ENCODE measurements around the gene P2RX7.
"Not testable (repeated sequence)": the region's sequence is repeated elsewhere in the genome, so short reads cannot be mapped to it uniquely, and the experiment has no call there.

The P2RX7 gene

GRCh38 chr12:121158085-121158484 is 25.4 kb downstream of the P2RX7 start:
- Histone ChIP-seq H3K36me3 (ENCODE audit: control insufficient read depth in 4 of 4, insufficient read depth in 4 of 4, low read length in 3 of 4) (peaks cover 5 to 43% (median 13%) of the 10 kb centered on the region in 4 experiments), H3K4me1 (ENCODE audit: control extremely low read depth in 1 of 4, control insufficient read depth in 4 of 4, insufficient read depth in 4 of 4, low read length in 3 of 4) (peaks cover 0 to 6% (median 0%) of the 10 kb centered on the region in 4 experiments), H3K27me3 (replicated peaks in 2 of 5; ENCODE audit: control insufficient read depth in 4 of 5, insufficient read depth in 5 of 5, low read length in 4 of 5) (no peaks in the 10 kb centered on the region), H3K27ac (ENCODE audit: insufficient read depth in 1 of 2, low read depth in 1 of 2, low read length in 2 of 2, poor library complexity in 1 of 2, severe bottlenecking in 2 of 2) (no peak overlapping the region), H3K9me3 (ENCODE audit: control extremely low read depth in 1 of 5, control insufficient read depth in 4 of 5, insufficient read depth in 2 of 5, low read depth in 1 of 5, low read length in 4 of 5) (peaks cover 0 to 10% (median 4%) of the 10 kb centered on the region in 5 experiments), H3K4me3 (ENCODE audit: control insufficient read depth in 1 of 7, extremely low read depth in 1 of 7, insufficient read depth in 4 of 7, low read depth in 2 of 7, low read length in 6 of 7) (no peak overlapping the region)
- no peak for DNase-seq
- POLR2A ChIA-PET = no interaction called here
- 100% methylated on average over 2 of the region's 3 CpGs for WGBS (ENCODE audit: insufficient coverage)
- CTCF ChIA-PET = interaction anchor here (1.1 to 1.2 kb wide), 3 partner anchors 11 to 48 kb away, joined by 3 read pairs; no protein-coding TSS in a partner anchor

- H3K27ac ChIP-seq (ENCODE audit: insufficient read depth in 1 of 2, low read depth in 1 of 2, low read length in 2 of 2, poor library complexity in 1 of 2, severe bottlenecking in 2 of 2); POLR2A ChIA-PET; H3K27me3 ChIP-seq (replicated peaks in 2 of 5; ENCODE audit: control insufficient read depth in 4 of 5, insufficient read depth in 5 of 5, low read length in 4 of 5); H3K4me1 ChIP-seq (ENCODE audit: control extremely low read depth in 1 of 4, control insufficient read depth in 4 of 4, insufficient read depth in 4 of 4, low read length in 3 of 4); DNase-seq; H3K4me3 ChIP-seq (ENCODE audit: control insufficient read depth in 1 of 7, extremely low read depth in 1 of 7, insufficient read depth in 4 of 7, low read depth in 2 of 7, low read length in 6 of 7): not testable (repeated sequence)
- Histone ChIP-seq H3K9me3 (ENCODE audit: control extremely low read depth in 1 of 5, control insufficient read depth in 4 of 5, insufficient read depth in 2 of 5, low read depth in 1 of 5, low read length in 4 of 5) (peaks cover 0 to 10% (median 4%) of the 10 kb centered on the region in 5 experiments), H3K36me3 (ENCODE audit: control insufficient read depth in 4 of 4, insufficient read depth in 4 of 4, low read length in 3 of 4) (peaks cover 5 to 50% (median 14%) of the 10 kb centered on the region in 4 experiments)
- WGBS (ENCODE audit: insufficient coverage) = 100% methylated on average over 3 of the region's 5 CpGs
- CTCF ChIA-PET = interaction anchor here (1.2 kb wide), 1 partner anchor 15 kb away, joined by 3 read pairs; no protein-coding TSS in a partner anchor
Observed at GRCh38 chr12:121158728-121159351, 26.2 kb downstream of the P2RX7 start.

DNA sequence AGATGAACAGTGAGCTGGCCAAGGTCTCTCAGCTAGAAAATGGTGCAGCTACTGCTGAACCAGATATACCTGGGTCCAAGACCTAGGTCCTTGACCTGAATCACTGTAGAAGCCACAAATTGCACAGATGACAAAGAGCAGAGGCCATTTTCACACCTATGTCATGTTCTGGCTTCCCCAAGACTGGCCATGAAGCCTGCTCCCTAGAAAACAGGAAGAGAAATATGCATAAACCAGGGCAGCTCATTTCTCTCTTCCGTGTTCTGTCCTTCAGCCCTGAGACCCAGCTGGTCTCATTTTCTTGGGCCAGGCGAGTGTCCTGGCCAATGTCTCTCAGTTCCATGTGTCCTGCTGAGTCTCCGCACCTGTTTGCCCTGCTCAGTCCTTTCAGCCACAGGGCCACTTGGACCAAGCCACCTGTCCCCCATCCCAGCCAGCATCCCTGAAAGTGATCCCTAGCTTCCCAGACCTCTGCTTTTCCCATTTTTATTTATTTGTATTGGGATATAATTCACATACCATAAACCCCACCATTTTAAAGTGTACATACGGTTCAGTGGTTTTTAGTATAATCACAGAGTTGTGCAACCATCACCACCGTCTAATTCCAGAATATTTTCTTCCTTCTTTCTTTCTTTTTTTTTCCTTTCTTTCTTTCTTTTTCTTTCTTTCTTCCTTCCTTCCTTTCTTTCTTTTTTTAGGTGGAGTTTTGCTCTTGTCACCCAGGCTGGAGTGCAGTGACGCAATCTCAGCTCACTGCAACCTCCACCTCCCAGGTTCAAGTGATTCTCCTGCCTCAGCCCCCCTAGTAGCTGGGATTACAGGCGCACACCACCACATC is 27.0 kb downstream of the P2RX7 start:
- Histone ChIP-seq H3K4me3 (ENCODE audit: control insufficient read depth in 1 of 7, extremely low read depth in 1 of 7, insufficient read depth in 4 of 7, low read depth in 2 of 7, low read length in 6 of 7) (no peak overlapping the region), H3K27ac (ENCODE audit: insufficient read depth in 1 of 2, low read depth in 1 of 2, low read length in 2 of 2, poor library complexity in 1 of 2, severe bottlenecking in 2 of 2) (no peak overlapping the region), H3K4me1 (ENCODE audit: control extremely low read depth in 1 of 4, control insufficient read depth in 4 of 4, insufficient read depth in 4 of 4, low read length in 3 of 4) (peaks cover 0 to 6% (median 0%) of the 10 kb centered on the region in 4 experiments), H3K27me3 (replicated peaks in 2 of 5; ENCODE audit: control insufficient read depth in 4 of 5, insufficient read depth in 5 of 5, low read length in 4 of 5) (no peaks in the 10 kb centered on the region), H3K9me3 (ENCODE audit: control extremely low read depth in 1 of 5, control insufficient read depth in 4 of 5, insufficient read depth in 2 of 5, low read depth in 1 of 5, low read length in 4 of 5) (peaks cover 0 to 10% (median 4%) of the 10 kb centered on the region in 5 experiments), H3K36me3 (ENCODE audit: control insufficient read depth in 4 of 4, insufficient read depth in 4 of 4, low read length in 3 of 4) (peaks cover 5 to 55% (median 17%) of the 10 kb centered on the region in 4 experiments)
- DNase-seq = no peak
- ChIA-PET POLR2A (interaction anchor here (0.6 kb wide), 1 partner anchor 10 kb away, joined by 3 read pairs; no protein-coding TSS in a partner anchor), CTCF (interaction anchor here (1.2 kb wide), 1 partner anchor 14 kb away, joined by 3 read pairs; no protein-coding TSS in a partner anchor)
- WGBS (ENCODE audit: insufficient coverage) = 95% methylated on average over 5 of the region's 7 CpGs

DNA sequence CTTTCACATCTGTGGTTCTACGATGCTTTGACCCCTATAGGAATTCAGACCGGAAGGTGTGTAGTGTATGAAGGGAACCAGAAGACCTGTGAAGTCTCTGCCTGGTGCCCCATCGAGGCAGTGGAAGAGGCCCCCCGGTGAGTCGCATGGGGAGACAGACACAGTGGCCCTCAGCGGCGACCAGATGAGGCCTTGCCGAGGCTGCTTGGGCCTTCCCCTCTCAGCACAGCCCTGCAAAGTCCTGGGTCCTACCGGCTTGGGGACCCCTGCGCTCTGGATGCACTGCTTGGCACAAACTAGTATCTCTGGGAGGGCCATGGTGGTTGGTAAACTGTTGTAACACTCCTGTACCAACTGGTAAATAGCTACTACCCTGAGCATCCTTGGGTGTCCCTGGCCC is 29.7 kb downstream of the P2RX7 start:
- Histone ChIP-seq H3K27ac (ENCODE audit: insufficient read depth in 1 of 2, low read depth in 1 of 2, low read length in 2 of 2, poor library complexity in 1 of 2, severe bottlenecking in 2 of 2) (no peak overlapping the region), H3K27me3 (replicated peaks in 2 of 5; ENCODE audit: control insufficient read depth in 4 of 5, insufficient read depth in 5 of 5, low read length in 4 of 5) (no peaks in the 10 kb centered on the region), H3K4me1 (ENCODE audit: control extremely low read depth in 1 of 4, control insufficient read depth in 4 of 4, insufficient read depth in 4 of 4, low read length in 3 of 4) (peaks cover 0 to 6% (median 0%) of the 10 kb centered on the region in 4 experiments), H3K36me3 (ENCODE audit: control insufficient read depth in 4 of 4, insufficient read depth in 4 of 4, low read length in 3 of 4) (peaks cover 10 to 59% (median 25%) of the 10 kb centered on the region in 4 experiments), H3K4me3 (ENCODE audit: control insufficient read depth in 1 of 7, extremely low read depth in 1 of 7, insufficient read depth in 4 of 7, low read depth in 2 of 7, low read length in 6 of 7) (no peak overlapping the region), H3K9me3 (ENCODE audit: control extremely low read depth in 1 of 5, control insufficient read depth in 4 of 5, insufficient read depth in 2 of 5, low read depth in 1 of 5, low read length in 4 of 5) (peaks cover 0 to 10% (median 4%) of the 10 kb centered on the region in 5 experiments)
- CTCF ChIA-PET = no interaction called here
- no peak for DNase-seq
- WGBS (ENCODE audit: insufficient coverage) = 96% methylated on average over 6 of the region's 10 CpGs
- POLR2A ChIA-PET = interaction anchor here (0.6 kb wide), 1 partner anchor 114 kb away, joined by 3 read pairs; no protein-coding TSS in a partner anchor

GRCh38 chr12:121162985-121163384 is 30.3 kb downstream of the P2RX7 start:
- Histone ChIP-seq H3K27ac (ENCODE audit: insufficient read depth in 1 of 2, low read depth in 1 of 2, low read length in 2 of 2, poor library complexity in 1 of 2, severe bottlenecking in 2 of 2) (no peak overlapping the region), H3K9me3 (ENCODE audit: control extremely low read depth in 1 of 5, control insufficient read depth in 4 of 5, insufficient read depth in 2 of 5, low read depth in 1 of 5, low read length in 4 of 5) (peaks cover 0 to 8% (median 3%) of the 10 kb centered on the region in 5 experiments), H3K27me3 (replicated peaks in 2 of 5; ENCODE audit: control insufficient read depth in 4 of 5, insufficient read depth in 5 of 5, low read length in 4 of 5) (no peaks in the 10 kb centered on the region), H3K4me1 (ENCODE audit: control extremely low read depth in 1 of 4, control insufficient read depth in 4 of 4, insufficient read depth in 4 of 4, low read length in 3 of 4) (peaks cover 0 to 6% (median 0%) of the 10 kb centered on the region in 4 experiments), H3K36me3 (ENCODE audit: control insufficient read depth in 4 of 4, insufficient read depth in 4 of 4, low read length in 3 of 4) (peaks cover 8 to 54% (median 21%) of the 10 kb centered on the region in 4 experiments), H3K4me3 (ENCODE audit: control insufficient read depth in 1 of 7, extremely low read depth in 1 of 7, insufficient read depth in 4 of 7, low read depth in 2 of 7, low read length in 6 of 7) (no peak overlapping the region)
- no peak for DNase-seq
- 100% methylated on average over 1 of the region's 2 CpGs for WGBS (ENCODE audit: insufficient coverage)
- CTCF ChIA-PET = no interaction called here
- POLR2A ChIA-PET = interaction anchor here (0.7 kb wide), 1 partner anchor 18 kb away, joined by 4 read pairs; no protein-coding TSS in a partner anchor

DNA sequence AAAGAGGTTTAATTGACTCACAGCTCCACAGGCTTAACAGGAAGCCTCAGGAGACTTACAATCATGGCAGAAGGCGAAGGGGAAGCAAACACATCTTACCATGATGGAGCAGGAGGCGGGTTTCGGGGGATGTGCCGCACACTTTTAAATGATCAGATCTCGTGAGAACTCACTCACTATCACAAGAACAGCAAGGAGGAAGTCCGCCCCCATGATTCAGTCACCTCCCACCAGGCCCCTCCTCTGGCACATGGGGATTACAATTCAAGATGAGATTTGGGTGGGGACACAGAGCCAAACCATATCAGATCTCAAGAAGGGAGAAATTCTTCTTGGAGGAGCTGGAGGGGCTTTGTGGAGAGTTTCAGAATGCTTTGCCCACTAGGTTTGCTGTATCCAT is 32.2 kb downstream of the P2RX7 start:
- WGBS (ENCODE audit: insufficient coverage) = 91% methylated on average over 6 of the region's 6 CpGs
- H3K27me3 ChIP-seq (replicated peaks in 2 of 5; ENCODE audit: control insufficient read depth in 4 of 5, insufficient read depth in 5 of 5, low read length in 4 of 5); H3K4me3 ChIP-seq (ENCODE audit: control insufficient read depth in 1 of 7, extremely low read depth in 1 of 7, insufficient read depth in 4 of 7, low read depth in 2 of 7, low read length in 6 of 7); H3K4me1 ChIP-seq (ENCODE audit: control extremely low read depth in 1 of 4, control insufficient read depth in 4 of 4, insufficient read depth in 4 of 4, low read length in 3 of 4); POLR2A ChIA-PET; H3K27ac ChIP-seq (ENCODE audit: insufficient read depth in 1 of 2, low read depth in 1 of 2, low read length in 2 of 2, poor library complexity in 1 of 2, severe bottlenecking in 2 of 2); CTCF ChIA-PET; H3K9me3 ChIP-seq (ENCODE audit: control extremely low read depth in 1 of 5, control insufficient read depth in 4 of 5, insufficient read depth in 2 of 5, low read depth in 1 of 5, low read length in 4 of 5); DNase-seq: not testable (repeated sequence)
- H3K36me3 ChIP-seq (ENCODE audit: control insufficient read depth in 4 of 4, insufficient read depth in 4 of 4, low read length in 3 of 4) = peaks cover 6 to 53% (median 17%) of the 10 kb centered on the region in 4 experiments
